ENCODE measurements around the gene DDX17. TPM values are rescaled to one million over a fixed set of nuclear protein-coding genes. Genes with fewer than 3 reads are reported as not detected.
A peak's percentile ranks its signal among the peaks of the same experiment; 100 is the strongest.

DDX17 gene
- total RNA-seq, 2 experiments from 2014 or later, result 508 to 626 TPM

DNA sequence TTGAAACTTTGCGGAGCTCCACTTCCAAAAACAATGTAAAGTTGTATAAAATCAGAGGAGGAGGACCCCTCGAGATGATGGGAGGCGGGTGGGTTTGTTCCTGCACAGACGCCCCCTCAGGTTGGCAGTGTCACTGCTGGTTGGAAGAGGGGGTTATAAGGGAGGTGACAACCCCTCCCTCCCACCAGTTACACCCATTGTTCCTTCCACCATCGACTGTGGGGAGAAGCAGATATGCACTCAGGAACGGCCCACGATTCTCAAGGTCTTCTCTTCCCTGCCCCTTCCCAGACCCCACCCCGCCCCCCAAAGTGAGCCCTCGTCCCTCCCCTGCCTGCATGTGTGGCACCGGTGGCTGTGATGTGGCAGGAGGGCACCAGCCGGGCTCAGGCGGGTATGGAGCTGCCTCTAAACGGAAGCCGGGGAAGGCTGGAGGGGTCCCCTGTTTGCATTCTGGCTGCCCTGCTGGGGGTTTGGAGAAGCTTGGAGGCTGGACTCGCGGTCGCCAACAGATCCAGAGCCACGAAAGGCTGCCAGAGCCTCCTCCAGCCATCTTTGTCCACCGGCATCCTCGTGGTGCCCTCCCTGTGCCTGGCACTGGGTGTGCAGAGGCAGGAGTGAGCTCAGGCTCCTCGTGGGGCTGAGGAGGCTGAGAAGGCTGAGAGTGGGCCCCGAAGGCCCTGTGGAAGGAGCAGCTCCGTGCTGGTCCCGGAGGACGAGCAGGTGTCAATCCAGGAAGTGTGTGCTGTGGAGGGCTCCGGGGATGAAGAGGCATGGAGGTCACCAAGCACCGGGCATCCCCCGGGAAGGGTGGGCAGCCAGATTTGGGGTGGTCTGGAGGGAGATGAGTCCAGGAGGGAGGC lies 37.4 kb downstream of the DDX17 start:
- DNase-seq (ENCODE audit: low spot score), result no peak
- Histone ChIP-seq H3K4me1 (ENCODE audit: insufficient read depth, low read length, poor library complexity, severe bottlenecking) (peaks cover 11% of the 10 kb centered on the region), H3K27ac (ENCODE audit: low read depth, low read length, poor library complexity, severe bottlenecking) (no peak overlapping the region), H3K9me2 (ENCODE audit: insufficient read depth, low read length) (no peaks in the 10 kb centered on the region), H3K4me3 (ENCODE audit: low read depth, low read length, poor library complexity, severe bottlenecking) (no peak overlapping the region), H2AFZ (ENCODE audit: low read length) (no peak overlapping the region), H3K36me3 (ENCODE audit: insufficient read depth, low read length) (no peaks in the 10 kb centered on the region), H3K4me2 (ENCODE audit: low read length) (no peak overlapping the region), H3K9me3 (ENCODE audit: low read length) (no peaks in the 10 kb centered on the region), H3K79me2 (ENCODE audit: insufficient read depth, low read depth, low read length) (no peaks in the 10 kb centered on the region), H4K20me1 (ENCODE audit: insufficient read depth, low read length) (no peaks in the 10 kb centered on the region)
- ChIA-PET POLR2A (no interaction called here), CTCF (ENCODE audit: unreplicated experiment) (no interaction called here)
- TF ChIP-seq, protein P1, sequence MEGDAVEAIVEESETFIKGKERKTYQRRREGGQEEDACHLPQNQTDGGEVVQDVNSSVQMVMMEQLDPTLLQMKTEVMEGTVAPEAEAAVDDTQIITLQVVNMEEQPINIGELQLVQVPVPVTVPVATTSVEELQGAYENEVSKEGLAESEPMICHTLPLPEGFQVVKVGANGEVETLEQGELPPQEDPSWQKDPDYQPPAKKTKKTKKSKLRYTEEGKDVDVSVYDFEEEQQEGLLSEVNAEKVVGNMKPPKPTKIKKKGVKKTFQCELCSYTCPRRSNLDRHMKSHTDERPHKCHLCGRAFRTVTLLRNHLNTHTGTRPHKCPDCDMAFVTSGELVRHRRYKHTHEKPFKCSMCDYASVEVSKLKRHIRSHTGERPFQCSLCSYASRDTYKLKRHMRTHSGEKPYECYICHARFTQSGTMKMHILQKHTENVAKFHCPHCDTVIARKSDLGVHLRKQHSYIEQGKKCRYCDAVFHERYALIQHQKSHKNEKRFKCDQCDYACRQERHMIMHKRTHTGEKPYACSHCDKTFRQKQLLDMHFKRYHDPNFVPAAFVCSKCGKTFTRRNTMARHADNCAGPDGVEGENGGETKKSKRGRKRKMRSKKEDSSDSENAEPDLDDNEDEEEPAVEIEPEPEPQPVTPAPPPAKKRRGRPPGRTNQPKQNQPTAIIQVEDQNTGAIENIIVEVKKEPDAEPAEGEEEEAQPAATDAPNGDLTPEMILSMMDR (conservative IDR thresholded peaks at IDR 0.05; ENCODE audit: low read length), result peak; percentile 44; the same call in 1 of the 2 replicates
- no peak; the same call in 1 of the 2 replicates for TF ChIP-seq EZH2phosphoT487 (IDR thresholded peaks at IDR 0.05; ENCODE audit: borderline replicate concordance, low read depth, low read length)
- intact Hi-C loops (cut with micrococcal nuclease; ENCODE audit: unreplicated experiment), result no loop called here
- BruUV-seq (replicated peaks), result no TSS peak

DNA sequence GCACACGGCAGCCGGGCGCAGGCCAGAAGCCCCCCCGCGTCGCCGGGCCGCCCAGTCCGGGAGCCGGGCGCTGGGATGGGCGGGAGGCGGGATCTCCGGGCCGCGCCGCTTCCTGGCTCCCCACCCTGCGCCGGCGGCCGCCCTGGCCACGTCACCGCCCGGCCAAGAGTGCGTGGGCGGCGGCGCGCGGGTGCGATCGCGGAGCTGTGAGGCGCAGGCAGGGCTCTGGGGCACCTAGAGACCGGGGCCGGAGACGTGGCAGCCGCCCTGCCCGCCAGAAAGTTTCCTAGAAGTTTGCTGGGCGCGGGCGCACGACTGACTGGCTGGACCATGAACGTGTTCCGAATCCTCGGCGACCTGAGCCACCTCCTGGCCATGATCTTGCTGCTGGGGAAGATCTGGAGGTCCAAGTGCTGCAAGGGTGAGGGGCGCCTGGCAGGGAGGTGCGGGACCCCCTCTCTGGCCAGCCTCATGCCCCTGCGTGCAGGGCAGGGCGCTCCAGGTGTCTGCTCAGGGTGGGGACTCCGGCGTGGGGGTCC lies 38.1 kb downstream of the DDX17 start, which contains the start of gene KDELR3:
Gene KDELR3, plus strand, starts transcription at position 193 of the 539 bp plus-strand sequence. Its CDS starts 138 bp downstream, at position 331.
- Histone ChIP-seq H2AFZ (ENCODE audit: low read length) (no peak within 1 kb of the TSS), H3K27ac (ENCODE audit: low read depth, low read length, poor library complexity, severe bottlenecking) (no peak within 1 kb of the TSS), H3K4me2 (ENCODE audit: low read length) (no peak within 1 kb of the TSS), H3K4me3 (ENCODE audit: low read depth, low read length, poor library complexity, severe bottlenecking) (no peak within 1 kb of the TSS), H4K20me1 (ENCODE audit: insufficient read depth, low read length) (no peaks in the 10 kb centered on the region), H3K4me1 (ENCODE audit: insufficient read depth, low read length, poor library complexity, severe bottlenecking) (peaks cover 18% of the 10 kb centered on the region), H3K9me2 (ENCODE audit: insufficient read depth, low read length) (no peaks in the 10 kb centered on the region), H3K9me3 (ENCODE audit: low read length) (no peaks in the 10 kb centered on the region), H3K79me2 (ENCODE audit: insufficient read depth, low read depth, low read length) (no peaks in the 10 kb centered on the region), H3K36me3 (ENCODE audit: insufficient read depth, low read length) (no peaks in the 10 kb centered on the region)
- CTCF ChIA-PET (ENCODE audit: unreplicated experiment), result no interaction called here
- POLR2A ChIA-PET, result no interaction called here
- TF ChIP-seq EZH2phosphoT487 (IDR thresholded peaks at IDR 0.05; ENCODE audit: borderline replicate concordance, low read depth, low read length), result no peak
- TF ChIP-seq, protein P1 (conservative IDR thresholded peaks at IDR 0.05; ENCODE audit: low read length), result no peak
- BruUV-seq (replicated peaks), result no TSS peak
- intact Hi-C loops (cut with micrococcal nuclease; ENCODE audit: unreplicated experiment), result no loop called here
- no peak for DNase-seq (ENCODE audit: low spot score)

DNA sequence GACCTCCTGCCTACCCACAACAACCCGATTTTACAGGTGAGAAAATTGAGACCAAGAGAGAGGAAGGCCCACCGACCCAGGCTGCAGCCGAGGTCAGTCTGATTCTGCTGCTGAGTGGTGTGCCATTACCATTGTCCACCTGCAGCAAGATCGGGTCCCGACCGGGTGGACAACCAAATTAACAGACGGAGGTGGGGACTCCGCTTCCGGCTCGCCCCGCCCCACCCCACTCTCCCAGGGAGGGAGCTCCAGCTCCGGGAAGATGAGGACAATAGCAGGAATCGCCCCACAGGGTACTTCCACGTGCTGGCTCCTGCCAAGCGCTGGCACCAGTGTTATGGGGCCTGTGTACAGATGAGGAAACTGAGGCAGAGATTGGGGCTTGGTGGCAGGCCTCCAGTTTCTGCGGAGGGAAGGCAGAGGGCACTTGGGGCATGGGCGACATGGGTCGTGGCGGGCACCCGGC lies 38.6 kb downstream of the DDX17 start:
- Histone ChIP-seq H2AFZ (ENCODE audit: low read length) (no peak overlapping the region), H4K20me1 (ENCODE audit: insufficient read depth, low read length) (no peaks in the 10 kb centered on the region), H3K9me3 (ENCODE audit: low read length) (no peaks in the 10 kb centered on the region), H3K4me3 (ENCODE audit: low read depth, low read length, poor library complexity, severe bottlenecking) (no peak overlapping the region), H3K4me2 (ENCODE audit: low read length) (no peak overlapping the region), H3K79me2 (ENCODE audit: insufficient read depth, low read depth, low read length) (no peaks in the 10 kb centered on the region), H3K9me2 (ENCODE audit: insufficient read depth, low read length) (no peaks in the 10 kb centered on the region), H3K4me1 (ENCODE audit: insufficient read depth, low read length, poor library complexity, severe bottlenecking) (peaks cover 20% of the 10 kb centered on the region), H3K27ac (ENCODE audit: low read depth, low read length, poor library complexity, severe bottlenecking) (no peak overlapping the region), H3K36me3 (ENCODE audit: insufficient read depth, low read length) (no peaks in the 10 kb centered on the region)
- CTCF ChIA-PET (ENCODE audit: unreplicated experiment), result no interaction called here
- no peak for DNase-seq (ENCODE audit: low spot score)
- TF ChIP-seq EZH2phosphoT487 (IDR thresholded peaks at IDR 0.05; ENCODE audit: borderline replicate concordance, low read depth, low read length), result no peak
- TF ChIP-seq, protein P1 (conservative IDR thresholded peaks at IDR 0.05; ENCODE audit: low read length), result no peak
- BruUV-seq (replicated peaks), result no TSS peak
- POLR2A ChIA-PET, result no interaction called here
- intact Hi-C loops (cut with micrococcal nuclease; ENCODE audit: unreplicated experiment), result no loop called here
